Cardiac muscle cell (in vitro differentiated cells and primary cell): ENCODE measurements around the gene PIK3R6. TPM values are rescaled to one million over a fixed set of nuclear protein-coding genes. Genes with fewer than 3 reads are reported as not detected.

Source experiments
- DNase-seq, 2 donors: peaks; one replicate each; pipeline versions ENCODE4 v3.0.0 to v3.0.0-alpha.2; 2010 to 2017; ENCODE audit warnings: low read depth in 1 of 2, low spot score in 1 of 2
- H3K27ac ChIP-seq: fragments of 200-600 bp; sonication (generic); 2 replicates; pipeline ENCODE4 v1.5.1; 2016
- H3K27me3 ChIP-seq: fragments of 200-600 bp; sonication (generic); 2 replicates; pipeline ENCODE4 v1.6.0; 2016; ENCODE audit warnings: control low read depth
- H3K36me3 ChIP-seq: fragments of 200-600 bp; sonication (generic); 2 replicates; pipeline ENCODE4 v1.5.1; 2016; ENCODE audit warnings: control low read depth
- H3K4me1 ChIP-seq: fragments of 200-600 bp; sonication (generic); 2 replicates; pipeline ENCODE4 v1.8.1; 2017; ENCODE audit warnings: low read depth, mild to moderate bottlenecking, mixed run types
- H3K4me3 ChIP-seq: fragments of 200-600 bp; sonication (generic); 2 replicates; pipeline ENCODE4 v1.5.1; 2016; ENCODE audit warnings: mild to moderate bottlenecking
- H3K9me3 ChIP-seq: fragments of 200-600 bp; sonication (generic); 2 replicates; pipeline ENCODE4 v1.5.1; 2017; ENCODE audit warnings: low read depth, mild to moderate bottlenecking, control low read depth
- polyA plus RNA-seq: library from polyadenylated mRNA; unstranded; fragments of >200 nt; fragmentation: Nextera tagmentation; extraction: Ambion mirVana; gene quantifications from 2 replicates; pipeline ENCODE4 v1.2.1, GENCODE V29; 2016
- total RNA-seq: library from RNA; depleted of rRNA; stranded (reverse); fragments of >200 nt; gene quantifications from 2 replicates; pipeline ENCODE4 v1.2.3, GENCODE V29; 2016
- TF ChIP-seq, protein P1 (sequence below): IDR thresholded peaks from 2 replicates; pipeline ENCODE4 v1.5.1; 2012; ENCODE audit warnings: low read depth, mild to moderate bottlenecking, low read length

Gene PIK3R6
- total and polyA plus RNA-seq, 2 experiments from 2014 or later, result 0.48 TPM; not detected in 1

DNA sequence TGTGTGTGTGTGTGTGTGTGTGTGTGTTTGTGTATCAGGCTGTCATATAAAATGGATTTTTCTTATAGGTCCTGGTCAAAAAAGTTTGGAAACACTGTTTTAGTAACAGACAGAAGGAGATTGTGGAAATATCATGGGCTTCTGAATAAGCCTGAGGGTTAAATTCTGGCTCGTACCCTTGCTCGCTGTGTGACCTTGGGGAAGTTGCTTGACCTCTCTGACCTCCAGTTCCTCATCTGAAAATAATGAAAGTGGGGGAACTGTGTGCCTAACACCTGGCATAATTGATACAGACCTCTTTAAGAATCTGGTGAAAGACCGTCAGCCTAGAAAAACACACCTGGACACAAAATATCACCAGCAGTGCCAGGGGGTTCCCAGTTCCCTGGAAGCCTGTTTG, 25.6 kb upstream of the PIK3R6 start:
- Histone ChIP-seq H3K27me3 (no peaks in the 10 kb centered on the region), H3K4me1 (no peaks in the 10 kb centered on the region), H3K9me3 (no peaks in the 10 kb centered on the region), H3K4me3 (no peak overlapping the region), H3K27ac (no peak overlapping the region), H3K36me3 (no peaks in the 10 kb centered on the region)
- TF ChIP-seq, protein P1, sequence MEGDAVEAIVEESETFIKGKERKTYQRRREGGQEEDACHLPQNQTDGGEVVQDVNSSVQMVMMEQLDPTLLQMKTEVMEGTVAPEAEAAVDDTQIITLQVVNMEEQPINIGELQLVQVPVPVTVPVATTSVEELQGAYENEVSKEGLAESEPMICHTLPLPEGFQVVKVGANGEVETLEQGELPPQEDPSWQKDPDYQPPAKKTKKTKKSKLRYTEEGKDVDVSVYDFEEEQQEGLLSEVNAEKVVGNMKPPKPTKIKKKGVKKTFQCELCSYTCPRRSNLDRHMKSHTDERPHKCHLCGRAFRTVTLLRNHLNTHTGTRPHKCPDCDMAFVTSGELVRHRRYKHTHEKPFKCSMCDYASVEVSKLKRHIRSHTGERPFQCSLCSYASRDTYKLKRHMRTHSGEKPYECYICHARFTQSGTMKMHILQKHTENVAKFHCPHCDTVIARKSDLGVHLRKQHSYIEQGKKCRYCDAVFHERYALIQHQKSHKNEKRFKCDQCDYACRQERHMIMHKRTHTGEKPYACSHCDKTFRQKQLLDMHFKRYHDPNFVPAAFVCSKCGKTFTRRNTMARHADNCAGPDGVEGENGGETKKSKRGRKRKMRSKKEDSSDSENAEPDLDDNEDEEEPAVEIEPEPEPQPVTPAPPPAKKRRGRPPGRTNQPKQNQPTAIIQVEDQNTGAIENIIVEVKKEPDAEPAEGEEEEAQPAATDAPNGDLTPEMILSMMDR, result no peak
- no peak for DNase-seq

DNA sequence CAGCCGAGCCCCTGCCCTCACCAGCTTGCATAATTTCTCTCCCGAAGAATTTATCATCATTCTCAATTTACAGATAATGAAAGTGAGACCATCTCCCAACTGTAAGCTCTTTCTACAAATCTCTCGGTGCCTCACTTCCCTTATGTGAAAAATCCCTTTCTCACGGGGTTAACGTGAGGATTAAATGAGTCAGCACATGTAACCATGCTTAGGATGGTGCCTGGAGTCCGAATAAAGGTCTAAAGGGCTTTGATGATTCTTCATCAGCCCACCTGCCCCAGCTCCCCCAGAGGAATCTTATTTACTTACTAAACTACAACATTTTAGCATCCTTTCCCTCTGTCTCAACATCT, 24.8 kb upstream of the PIK3R6 start:
- TF ChIP-seq, protein P1, result no peak
- H3K27ac ChIP-seq, result no peak overlapping the region

DNA sequence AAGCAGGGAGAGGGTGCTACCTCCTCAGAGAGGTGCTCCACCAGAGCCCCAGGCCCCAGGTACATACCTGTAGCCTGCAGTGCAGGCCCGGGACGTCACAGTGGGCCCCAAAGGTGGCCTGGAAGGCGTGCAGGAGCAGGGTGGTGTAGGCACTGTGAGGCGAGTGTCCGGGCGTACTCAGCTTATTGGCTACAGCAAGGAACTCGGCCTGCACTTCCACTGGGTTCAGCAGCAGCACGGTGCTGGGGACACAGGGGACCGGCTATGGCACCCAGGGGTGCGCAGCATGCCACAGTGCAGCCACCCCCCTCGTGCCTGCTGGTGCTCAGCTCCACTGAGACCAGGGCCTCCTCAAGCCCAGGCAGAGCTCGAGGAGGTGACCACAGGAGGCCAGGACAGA, 23.2 kb upstream of the PIK3R6 start:
- no peaks in the 10 kb centered on the region for H3K36me3 ChIP-seq
- TF ChIP-seq, protein P1, result no peak
- H3K27me3 ChIP-seq, result no peaks in the 10 kb centered on the region
- H3K9me3 ChIP-seq, result no peaks in the 10 kb centered on the region
- H3K27ac ChIP-seq, result no peak overlapping the region
- DNase-seq, result no peak
- no peak overlapping the region for H3K4me3 ChIP-seq
- H3K4me1 ChIP-seq, result no peaks in the 10 kb centered on the region

More for the DNA sequence above, 24.8 kb upstream of the PIK3R6 start:
- Histone ChIP-seq H3K36me3 (no peaks in the 10 kb centered on the region), H3K27me3 (no peaks in the 10 kb centered on the region), H3K9me3 (no peaks in the 10 kb centered on the region), H3K4me3 (no peak overlapping the region), H3K4me1 (no peaks in the 10 kb centered on the region)
- no peak for DNase-seq

DNA sequence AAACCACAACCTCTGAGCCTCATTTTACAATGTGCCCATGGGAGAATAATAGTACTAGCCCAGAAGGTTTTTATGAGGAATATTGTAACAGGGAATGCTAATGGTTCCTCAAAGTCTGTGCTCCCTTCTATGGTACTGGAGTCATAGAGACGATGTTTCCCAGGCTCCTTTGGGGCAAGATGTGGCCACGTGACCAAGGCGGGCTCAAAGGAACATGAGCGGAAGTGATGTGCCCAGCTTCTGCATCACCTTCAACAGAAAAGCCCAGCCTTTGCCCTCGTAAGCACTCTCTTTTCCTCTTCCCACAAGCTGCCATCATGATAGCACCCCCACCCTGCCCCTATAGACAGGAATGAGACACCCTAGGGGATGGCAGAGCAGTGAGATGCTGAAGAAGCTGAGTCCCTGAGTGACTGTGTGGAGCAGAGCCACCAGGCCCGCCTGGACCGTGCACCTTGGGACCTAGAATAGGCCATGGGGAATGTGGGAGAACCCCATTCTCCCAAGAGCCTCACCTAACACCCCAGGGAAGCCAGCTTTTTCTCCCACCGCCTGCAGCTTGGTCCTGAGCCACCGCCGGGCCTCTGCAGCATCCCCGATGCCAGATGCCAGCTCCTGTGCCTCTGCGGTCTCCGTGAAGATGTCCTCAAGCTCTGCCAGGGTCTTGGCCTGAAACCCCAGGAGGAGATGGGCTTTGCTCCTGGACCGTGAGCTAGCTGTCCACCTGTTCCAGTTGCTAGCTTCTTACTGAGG, 22.2 kb upstream of the PIK3R6 start:
- Histone ChIP-seq H3K36me3 (no peaks in the 10 kb centered on the region), H3K4me3 (no peak overlapping the region), H3K9me3 (no peaks in the 10 kb centered on the region), H3K4me1 (no peaks in the 10 kb centered on the region), H3K27me3 (no peaks in the 10 kb centered on the region), H3K27ac (no peak overlapping the region)
- TF ChIP-seq, protein P1, result no peak
- DNase-seq, result no peak

DNA sequence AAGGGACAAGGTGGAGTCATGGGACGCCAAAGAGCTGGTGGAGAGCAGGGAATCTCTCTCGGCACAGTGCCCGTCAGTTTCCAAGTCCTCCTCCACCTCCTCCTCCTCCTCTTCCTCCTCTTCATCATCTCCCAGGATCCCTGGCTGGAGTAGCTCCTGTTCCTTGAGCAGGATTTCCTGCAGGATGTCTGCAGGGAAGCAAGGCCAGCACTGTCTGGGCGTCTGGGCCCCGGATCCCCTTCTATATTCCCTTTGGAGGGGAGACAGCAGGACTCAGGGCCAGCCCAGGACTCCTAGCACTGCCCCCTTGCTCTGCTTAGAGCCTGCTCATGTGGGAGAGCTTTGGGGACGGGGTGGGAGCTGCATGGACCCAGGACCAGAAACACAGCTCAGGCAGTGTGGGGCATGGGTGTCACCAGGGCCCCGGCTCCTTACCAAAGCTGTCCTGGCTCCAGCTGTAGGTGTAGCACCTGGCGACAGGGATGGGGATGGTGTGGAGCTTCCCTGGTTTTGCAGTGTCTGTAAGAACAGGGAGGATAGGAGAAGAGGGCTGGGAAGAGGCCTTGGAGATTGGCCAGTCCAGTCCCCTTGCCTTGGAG, 21.3 kb upstream of the PIK3R6 start:
- no peak for DNase-seq
- no peak overlapping the region for H3K27ac ChIP-seq
- no peak overlapping the region for H3K4me3 ChIP-seq
- H3K36me3 ChIP-seq, result no peaks in the 10 kb centered on the region
- H3K9me3 ChIP-seq, result no peaks in the 10 kb centered on the region
- TF ChIP-seq, protein P1, result no peak
- no peaks in the 10 kb centered on the region for H3K27me3 ChIP-seq
- H3K4me1 ChIP-seq, result no peaks in the 10 kb centered on the region
